PFSK-1 (cell line): ENCODE data around the gene C2orf76.

Experiments
- REST ChIP-seq, 2 experiments: IDR thresholded peaks; 2 replicates each; pipeline versions ENCODE4 v1.6.1 to v1.8.0; 2011 to 2012; ENCODE audit warnings: low read depth in 2 of 2, low read length in 2 of 2, control low read depth in 1 of 2, inconsistent platforms in 1 of 2, mild to moderate bottlenecking in 1 of 2, moderate library complexity in 1 of 2; ENCODE audit not compliant: insufficient read depth in 1 of 2
- TAF1 ChIP-seq: IDR thresholded peaks from 2 replicates; pipeline ENCODE4 v1.6.1; 2012; ENCODE audit warnings: low read length, control low read depth, borderline replicate concordance; ENCODE audit not compliant: insufficient read depth

- TF ChIP-seq TAF1 (no peak), REST (IDR thresholded peaks at IDR 0.05; ENCODE audit: insufficient read depth in 1 of 2, low read depth in 2 of 2, low read length in 2 of 2) (no peak)
These were observed 75.6 kb downstream of the C2orf76 start for GRCh38 chr2:119290859-119291587.
